Limb (tissue), 2 donors: ENCODE results near the gene LIM2.

Experiments used
- DNase-seq, 2 donors: peaks; one replicate each; pipeline ENCODE4 v3.0.0-alpha.2; 2016; ENCODE audit errors: extremely low spot score in 2 of 2

The LIM2 gene

DNA sequence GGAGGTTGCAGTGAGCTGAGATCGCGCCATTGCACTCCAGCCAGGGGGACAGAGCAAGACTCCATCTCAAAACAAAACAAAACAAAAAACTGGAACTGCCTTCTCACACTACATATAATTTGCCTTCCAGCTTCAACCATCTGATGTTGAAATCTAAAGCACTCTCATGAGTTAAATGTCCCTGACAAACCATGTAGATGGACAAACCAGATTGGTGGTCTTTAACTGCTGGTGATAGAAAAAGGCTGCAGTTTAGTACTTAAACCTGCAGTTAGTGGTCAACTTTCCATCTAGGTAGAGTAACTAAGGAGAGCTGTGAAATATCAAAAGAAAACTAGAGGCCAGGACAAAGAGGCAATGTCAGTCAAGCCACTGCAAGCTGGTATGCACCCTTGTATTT is 8.4 kb upstream of the LIM2 start:
- DNase-seq: no peak

DNA sequence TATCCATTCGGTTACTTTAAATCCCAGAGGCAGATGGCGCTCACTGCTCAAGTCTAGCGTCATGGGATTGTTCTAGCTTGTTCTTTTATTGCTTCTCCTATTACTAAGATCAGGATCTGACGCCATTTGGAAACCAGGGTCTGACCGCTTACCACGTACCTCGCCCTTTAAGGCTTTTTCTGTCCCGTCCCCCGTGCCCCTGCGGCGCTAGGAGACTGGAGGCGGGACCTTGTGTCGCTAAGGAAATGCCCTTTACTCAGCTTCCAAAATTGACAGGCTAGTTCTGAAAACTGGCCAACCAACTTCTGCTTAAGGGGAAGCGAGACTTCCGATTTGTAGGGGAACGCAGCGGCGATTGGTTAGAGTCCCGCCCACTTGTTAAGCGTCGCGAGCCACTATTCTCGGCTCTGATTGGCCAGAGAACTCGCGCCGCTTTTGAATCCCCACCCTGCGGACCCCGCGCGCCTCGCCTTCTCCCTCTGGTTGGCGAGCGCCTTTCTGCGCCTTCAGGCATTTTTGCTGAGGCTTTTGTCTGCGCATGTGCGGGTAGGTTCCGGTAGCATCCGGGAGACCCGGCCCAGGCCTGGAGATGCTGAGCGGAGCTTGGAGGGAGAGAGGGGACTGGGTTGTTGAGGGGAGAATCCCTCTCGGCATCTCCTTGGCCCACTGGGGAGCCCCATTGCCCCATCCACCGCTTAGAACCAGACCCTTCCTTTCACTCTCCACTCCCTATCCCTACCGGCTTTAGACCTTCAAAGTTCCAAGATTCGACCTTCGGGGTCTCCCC is 6.5 kb upstream of the LIM2 start:
- peak; percentile 93 to 99 for DNase-seq

DNA sequence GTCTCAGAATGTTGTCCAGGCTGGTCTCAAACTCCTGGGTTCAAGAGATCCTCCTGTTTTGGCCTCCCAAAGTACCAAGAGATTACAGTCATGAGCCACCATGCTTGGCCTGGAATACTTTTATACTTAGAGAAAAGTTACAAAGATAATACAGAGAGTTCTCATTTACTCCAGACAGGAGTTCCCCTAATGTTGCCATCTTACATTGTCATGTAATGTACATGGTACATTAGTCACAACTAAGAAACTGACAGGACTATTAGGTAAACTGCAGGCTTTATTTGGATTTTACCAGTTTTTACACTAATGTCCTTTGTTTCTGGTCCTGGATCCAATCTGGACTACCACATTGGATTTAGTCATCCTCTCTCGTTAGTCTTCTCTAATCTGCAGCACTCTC is 4.9 kb upstream of the LIM2 start:
- DNase-seq: no peak

DNA sequence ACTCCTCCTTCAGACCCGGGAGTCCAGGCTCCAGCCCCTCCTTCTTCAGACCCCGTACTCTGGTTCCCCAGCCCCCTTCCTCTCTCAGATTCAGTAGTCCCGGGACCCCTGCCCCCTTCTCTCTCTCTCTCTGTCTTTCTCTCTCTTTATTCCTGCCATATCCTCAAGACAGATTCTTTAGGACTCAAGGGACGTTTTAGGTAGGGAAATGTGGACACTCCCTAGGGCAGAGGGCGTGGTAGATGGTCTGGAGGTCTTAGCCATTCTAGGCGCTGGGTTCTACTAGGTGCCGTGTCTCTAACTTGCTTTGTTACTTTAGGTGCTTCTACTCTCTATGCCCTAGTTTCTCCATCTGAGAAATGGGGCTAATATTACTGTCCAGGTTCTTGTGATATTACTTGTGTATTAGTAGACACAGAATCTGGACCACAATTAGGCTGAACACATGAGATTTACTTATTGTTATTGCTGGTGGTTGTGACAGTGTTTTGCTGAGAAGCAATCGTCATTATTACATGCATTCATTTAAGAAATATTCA is 3.4 kb upstream of the LIM2 start:
- no peak for DNase-seq

DNA sequence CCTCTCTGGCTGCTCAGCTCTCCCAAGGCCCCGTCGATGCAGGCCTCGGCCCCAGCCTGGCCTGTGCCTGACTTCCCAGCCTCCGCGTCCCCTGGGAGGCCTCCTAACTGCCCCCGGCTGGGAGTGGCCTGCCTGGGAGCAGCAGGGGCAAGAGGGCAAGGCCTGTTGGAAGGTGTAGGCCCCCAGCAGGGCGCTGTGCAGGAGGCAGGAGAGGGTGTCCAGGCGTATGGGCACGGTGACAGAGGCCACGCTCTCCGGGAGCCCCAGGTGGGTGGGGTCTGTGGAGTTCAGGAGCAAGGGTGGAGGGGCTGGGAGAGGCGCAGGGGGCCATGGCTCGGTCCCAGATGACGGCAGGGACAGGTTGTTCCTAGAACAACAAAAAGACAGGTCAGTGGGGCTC is 1.4 kb upstream of the LIM2 start:
- no peak for DNase-seq

DNA sequence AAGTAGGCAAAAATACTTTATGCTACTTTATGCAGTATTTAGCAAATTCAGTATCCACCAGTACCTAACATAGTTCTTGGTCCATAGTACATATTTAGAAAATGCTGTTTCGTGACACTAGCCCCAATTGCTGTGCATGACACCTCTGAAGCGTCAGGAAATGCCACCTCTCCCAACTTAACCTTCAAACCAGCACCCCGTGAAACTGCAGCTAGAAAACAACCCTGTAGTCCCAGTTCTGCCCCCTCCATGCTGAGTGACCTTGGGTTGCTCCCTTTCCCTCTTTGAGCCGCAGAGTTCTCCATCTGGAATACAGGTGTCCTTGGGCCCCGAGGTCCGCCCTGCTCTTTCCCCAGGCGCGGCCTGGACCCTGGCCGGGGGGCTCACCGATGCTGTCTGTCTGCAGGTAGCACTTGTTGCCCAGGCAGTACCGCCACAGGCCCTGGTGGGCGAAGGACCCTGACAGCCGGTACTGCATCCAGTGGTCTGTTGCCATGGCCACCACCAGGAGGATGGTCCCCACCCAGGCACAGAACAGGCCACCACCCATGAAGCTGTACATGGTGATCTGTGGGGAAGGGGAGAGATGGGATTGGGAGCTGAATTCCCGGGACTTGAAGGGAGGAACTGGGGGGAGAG is 773 bp downstream of the LIM2 start:
- DNase-seq: no peak

DNA sequence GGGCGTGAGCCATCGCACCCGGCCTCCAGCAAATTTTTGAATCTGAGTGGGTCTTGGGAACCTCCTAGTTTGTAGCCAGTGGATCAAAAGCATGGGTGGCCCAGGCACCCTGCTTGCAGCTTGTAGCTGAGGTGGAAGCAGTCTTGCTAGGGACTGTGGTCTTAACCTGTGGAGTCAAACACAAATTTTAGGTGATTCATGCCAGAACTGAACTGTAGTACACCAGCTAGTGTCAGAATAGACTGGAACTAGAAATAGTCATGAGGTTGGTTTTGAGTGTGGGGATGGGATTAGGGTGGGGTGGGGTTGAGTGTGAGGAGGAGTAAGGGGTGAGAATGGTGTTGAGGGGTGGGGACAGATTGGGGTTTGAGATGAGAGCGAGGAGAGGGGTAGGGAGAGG is 5.8 kb downstream of the LIM2 start:
- DNase-seq: no peak

DNA sequence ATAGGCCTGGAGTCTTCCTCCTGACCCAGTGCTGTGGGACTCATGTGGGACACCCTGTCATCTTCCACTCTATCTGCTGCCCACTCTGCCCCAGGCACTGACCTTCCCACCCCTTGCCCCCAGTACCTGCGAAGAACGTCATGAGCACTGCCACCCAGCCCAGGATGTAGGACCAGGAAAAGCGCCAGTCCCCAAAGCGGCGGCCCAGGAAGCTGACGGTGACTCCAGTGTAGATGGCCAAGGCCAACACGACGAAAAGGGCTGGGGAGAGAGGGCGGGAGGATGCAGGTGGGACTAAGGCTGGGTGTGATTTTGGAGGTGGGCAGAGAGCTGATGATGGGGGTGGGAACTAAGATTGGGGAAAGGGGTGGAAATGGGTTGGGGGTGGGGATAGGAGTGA is 7.4 kb downstream of the LIM2 start:
- DNase-seq: no peak

DNA sequence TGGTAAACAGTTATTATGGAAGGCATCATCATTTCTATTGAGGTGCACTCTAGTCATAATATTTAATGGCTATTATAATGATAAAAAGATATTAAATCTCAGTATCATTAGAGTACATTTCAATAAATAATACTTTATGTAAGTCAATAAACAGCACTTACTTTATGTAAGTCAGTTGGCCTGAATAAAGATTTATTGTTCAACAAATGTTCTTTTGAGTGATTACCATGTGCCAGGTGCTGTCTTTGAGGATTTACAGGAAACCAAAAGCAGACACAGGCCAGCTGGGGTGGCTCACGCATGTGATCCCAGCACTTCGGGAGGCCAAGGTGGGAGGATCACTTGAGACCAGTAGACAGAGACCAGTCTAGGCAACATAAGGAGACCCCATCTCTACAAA is 10.4 kb downstream of the LIM2 start:
- DNase-seq: no peak

DNA sequence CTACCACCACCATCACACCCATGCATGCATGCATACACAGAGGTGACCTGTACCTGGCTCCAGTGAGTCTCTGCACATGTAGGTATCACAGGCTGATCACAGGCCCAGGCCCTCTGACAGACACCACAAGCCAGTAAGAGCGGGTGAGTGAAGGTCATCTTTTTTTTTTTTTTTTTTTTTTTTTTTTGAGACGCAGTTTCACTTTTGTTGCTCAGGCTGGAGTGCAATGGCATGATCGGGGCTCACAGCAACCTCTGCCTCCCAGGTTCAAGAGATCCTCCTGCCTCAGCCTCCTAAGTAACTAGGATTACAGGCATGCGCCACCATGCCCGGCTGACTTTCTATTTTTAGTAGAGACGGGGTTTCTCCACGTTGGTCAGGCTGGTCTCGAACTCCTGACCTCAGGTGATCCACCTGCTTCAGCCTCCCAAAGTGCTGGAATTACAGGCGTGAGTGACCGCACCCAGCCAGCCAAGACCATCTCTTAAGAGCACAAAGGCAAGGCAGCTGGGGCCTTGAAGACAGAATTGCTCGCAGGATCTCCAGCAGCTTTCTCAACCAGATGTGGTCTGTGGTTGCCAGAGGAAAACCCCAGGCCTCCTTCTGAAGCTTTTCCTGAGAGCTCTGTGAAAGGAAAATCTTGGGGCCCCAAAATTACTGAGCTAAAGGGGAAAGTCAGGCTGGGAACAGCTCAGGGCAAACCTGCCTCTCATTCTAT is 12.1 kb downstream of the LIM2 start:
- no peak for DNase-seq

DNA sequence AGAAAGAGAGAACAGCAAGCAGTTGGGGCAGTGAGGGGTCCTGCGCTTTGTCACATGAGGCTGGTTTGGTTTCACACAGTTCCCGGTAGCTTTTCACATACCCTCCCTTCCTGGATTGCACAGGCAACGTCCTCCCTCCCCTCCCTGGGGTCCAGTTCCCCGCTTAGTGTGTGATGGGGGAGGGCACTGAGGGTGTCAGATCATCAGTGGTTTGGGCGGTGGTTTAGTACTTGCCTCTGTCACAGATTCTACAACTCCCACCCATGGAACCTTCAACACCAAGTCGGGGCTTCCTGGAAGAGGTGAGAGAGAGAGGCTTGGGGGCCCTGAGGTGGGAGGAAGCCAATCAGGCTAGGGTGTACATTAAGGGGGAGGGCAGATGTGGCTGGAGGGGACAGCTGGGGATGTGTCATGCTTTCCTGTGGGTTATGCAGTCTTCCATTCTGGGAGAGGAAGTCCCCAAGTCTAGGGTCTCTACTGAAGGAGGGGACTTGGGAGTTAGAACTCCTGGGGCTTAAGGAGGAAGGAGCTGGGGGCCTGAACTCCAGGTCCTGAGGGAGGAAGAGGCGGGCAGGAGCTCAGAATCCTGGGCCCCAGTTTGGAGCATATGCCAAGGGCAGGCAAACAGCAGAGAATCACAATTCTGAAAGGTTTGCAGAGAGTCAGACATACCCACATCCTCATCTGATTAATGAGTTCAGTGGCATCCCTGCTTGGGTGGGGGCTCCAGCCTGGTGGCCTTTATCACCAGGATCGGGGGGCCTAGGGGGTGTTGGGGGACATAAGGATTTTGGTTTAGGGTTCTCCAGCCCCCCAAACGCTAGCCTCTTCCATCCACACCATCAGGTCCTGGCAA is 14.9 kb downstream of the LIM2 start, which contains the start of gene NKG7:
NKG7 (minus strand) TSS at position 6 of the 856 bp plus-strand sequence. CDS start 119 bp downstream, outside the sequence.
- DNase-seq: no peak

DNA sequence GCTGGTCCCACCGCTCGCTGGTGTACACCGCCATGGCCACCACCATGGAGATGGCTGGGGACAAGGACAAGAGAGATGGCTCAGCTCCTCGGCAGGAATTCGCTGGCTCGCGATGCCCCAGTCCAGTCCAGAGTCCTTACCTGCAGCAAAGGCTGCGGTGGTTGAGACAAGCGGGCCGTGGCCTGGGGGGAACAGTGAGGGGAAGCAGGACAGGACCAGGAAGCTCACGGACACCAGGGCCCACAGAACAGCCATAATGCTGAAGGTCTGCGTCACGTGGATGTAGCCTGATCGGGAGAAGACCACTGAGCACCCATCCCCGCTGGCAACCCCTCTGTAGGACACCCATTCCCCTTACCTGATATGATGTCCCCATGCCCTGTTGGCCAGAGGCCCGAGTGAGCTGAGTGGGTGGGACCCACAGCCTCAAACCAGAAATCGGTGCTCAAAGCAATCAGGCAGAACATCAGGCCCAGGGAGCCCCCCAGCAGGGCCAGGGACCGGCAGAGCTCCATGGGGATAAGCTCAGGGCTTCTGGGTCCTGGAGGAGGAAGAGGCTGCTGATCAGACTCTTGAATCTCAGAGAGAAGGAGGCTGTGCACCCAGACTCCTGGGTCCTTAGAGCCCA is 15.6 kb downstream of the LIM2 start:
- DNase-seq: no peak

DNA sequence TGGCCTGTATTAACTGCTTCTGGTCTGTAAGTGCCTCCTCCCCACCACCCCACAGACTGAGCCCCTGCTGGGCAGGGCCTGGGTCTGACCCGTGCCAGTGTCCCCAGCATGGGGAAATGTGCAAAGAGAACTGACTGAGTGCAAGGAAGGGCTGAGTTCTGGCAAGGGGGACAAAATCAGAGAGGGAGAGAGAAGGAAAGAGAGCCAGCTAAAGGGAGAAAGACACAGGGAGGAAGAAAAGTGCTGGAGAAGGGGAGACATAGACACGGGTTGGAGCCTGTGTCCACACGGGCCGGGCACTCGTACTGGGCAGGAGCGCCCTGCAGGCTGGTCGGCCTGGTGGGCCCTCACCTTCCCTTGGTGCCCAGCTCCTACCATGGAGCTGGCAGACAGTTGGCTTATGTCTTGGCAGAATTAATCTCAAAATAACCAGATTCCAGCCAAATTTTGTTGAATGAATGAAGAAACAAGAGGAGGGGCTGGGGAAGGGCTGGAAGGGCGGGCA is 16.5 kb downstream of the LIM2 start:
- DNase-seq: no peak

DNA sequence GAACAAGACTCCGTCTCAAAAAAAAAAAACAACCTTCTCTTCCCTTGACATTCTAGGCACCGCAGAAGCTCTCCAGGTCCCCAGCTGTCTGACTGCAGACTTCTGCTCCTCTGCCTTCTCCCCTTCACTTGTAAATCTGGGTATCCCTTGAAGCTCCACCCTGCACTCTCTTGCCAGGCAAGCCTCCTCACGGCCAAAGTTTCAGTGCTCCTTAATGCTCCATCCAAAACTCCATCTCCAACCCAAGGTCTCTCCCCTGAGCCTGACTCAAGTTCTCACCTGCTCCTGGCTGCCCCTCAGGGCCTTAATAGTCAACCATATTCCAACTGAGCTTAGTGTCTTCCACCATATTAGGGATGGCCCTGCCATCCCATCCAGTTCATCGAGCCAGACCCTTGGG is 17.5 kb downstream of the LIM2 start:
- DNase-seq: no peak

DNA sequence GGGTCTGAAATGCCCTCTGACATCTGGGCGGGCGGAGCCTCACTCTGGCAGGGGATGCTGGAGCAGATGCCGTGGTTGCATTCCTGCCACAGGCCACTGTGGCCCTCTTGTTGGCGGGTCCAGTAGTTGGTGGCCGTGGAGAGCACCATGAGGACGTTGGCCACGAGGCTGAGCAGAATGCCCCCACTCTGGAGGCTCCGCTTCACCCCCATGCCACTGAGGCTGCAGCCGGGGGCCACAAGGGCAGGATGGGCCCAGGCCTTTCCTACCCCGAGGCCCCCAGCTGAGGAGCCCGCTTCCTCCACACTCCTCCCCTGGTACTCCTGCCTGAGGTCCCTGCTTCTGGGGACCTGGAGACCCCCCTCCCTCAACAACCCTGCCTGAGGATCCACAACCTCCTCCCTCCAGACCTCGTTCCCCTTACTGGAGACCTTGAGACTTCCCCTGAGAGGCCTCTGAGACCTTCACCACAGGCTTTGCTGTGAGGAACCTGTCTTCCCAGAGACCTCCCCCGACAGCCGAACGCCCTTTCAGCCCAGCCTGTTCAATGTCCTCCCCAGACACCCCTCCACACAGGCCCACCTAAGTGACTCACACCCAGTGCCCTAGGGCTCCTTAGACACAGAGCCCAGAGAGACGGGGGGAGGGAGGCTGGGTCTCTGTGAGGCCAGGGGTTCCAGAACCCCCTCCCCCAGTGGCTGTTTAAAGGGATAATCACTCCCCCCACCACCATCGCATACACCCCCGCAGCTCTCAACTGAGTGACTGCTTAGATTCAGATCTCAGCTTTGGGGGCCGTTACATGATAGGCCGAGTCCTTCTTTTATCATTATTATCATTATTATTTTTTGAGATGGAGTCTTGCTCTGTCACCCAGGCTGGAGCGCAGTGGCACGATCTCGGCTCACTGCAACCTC is 19.1 kb downstream of the LIM2 start, which contains the start of gene CLDND2:
CLDND2 (minus strand) TSS at position 638 of the 917 bp plus-strand sequence; CDS start at position 212, 426 bp downstream.
- no peak for DNase-seq

DNA sequence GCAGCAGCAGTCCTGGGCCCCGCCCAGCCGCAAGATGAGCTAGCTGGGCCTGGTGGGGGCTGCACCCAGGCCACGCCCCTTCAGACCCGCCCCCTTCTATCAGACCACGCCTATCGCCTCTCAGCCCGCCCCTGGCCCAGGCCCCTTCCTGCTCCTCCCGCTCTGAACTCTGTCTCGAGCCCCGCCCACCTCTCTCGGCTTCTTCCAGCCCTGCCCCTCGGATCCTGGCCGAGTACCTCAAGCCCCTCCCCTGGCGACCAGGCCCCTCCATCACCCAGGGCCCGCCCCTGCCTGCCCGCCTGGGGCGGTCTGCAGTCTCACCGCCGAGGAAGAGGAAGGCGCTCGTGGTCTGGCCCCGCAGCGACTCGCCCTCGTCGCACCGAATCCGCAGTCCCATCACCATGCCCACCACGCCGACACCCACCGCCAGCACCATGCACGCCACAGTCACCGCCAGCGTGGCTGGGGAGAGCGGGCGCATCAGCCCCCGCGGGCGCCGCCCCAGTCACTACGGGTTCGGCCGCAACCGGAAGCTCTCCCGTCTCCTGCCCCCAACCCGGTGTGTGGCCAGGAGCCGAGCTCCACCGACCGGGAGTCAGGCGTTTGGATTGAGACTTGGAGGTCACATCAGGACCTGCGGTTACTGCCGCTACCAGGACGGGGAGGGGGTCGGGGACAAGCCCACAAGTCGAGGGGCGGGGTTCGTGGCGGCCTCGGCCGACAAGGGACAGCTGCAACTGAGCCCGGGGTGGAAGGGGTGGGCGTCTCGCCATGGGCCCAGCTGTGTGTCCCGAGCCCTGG is 20.0 kb downstream of the LIM2 start:
- DNase-seq: peak; percentile 99 to 100

DNA sequence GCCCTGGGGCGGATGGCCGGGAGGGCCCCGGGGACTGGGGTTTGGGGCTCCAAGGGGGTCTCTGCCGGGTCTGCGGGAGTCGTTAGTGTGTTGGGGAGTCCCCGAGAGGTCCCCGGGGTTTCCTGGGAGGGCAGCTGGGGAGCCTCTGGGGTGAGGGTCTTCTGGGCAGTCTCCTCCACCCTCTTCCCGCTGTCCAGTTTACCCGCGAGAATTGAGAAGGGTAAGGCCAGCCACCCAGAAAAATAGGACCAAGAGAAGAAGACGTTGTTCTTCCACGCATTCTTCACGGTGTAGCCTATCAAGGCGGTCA is 20.6 kb downstream of the LIM2 start:
- no peak for DNase-seq

DNA sequence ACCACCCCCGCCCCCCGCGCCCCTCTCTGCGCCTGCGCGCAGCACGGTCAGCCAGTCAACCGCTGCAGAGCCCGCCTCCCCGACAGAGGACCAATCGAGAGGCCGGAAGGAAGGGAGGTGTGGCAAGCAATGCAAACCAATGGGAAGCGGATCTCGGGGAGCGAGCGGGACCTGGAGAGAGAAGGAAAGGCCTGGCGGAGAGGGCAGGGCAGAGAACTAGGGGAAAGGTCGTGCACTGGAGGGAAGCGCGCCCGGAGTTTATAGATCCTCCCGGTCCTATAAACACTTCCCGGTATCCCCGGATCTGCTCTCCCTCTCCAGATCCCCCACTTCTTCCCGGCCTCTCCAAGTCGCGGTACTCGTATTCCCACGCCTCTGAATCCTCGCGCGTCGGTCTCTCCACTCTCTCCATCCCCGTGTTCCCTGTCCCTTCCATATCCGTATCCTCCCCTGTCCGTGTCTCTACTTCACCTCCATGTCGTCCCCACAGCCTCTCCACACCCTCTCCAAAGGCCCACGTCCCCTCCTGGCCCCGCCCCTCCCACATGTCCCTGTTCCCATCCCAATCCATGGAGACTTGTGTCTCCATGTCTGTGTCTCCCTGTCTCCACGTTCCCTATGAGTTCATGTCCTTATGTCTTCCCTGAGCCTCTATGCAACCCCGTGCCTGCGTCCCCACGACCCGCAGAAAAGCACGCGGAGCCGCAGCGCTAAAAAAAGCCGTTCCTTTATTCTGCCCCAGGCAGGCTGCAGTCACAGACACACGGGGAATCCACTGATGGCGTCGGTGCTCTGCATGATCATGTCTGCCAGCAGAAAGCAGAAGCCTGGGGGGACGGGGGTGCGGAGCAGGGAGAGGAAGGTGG is 21.2 kb downstream of the LIM2 start:
- peak; percentile 97 to 98 for DNase-seq
